ENCODE results near the gene ATP5IF1. TPM values are rescaled to one million over a fixed set of nuclear protein-coding genes. Genes with fewer than 3 reads are reported as not detected.

ATP5IF1 gene
- total RNA-seq, 1 donor from 2014 or later = 449 TPM

- intact Hi-C loops (cut with micrococcal nuclease) = no loop called here
- DNase-seq (peak; percentile 100), ATAC-seq (peak; percentile 97)
These were observed 23.5 kb downstream of the ATP5IF1 start, which contains the start of gene SESN2 for GRCh38 chr1:28259252-28259933. Gene SESN2, plus strand, starts transcription at chr1:28259518. Its CDS starts 330 bp downstream, at chr1:28259848.

- peak; percentile 75 for ATAC-seq
- intact Hi-C loops (cut with micrococcal nuclease) = no loop called here
- peak; percentile 85 for DNase-seq
These were observed 24.2 kb downstream of the ATP5IF1 start for GRCh38 chr1:28259934-28260802.

GRCh38 chr1:28260803-28261174 is 24.9 kb downstream of the ATP5IF1 start:
- intact Hi-C loops (cut with micrococcal nuclease) = no loop called here
- no peak for DNase-seq
- no peak for ATAC-seq

- no peak for DNase-seq
- intact Hi-C loops (cut with micrococcal nuclease) = no loop called here
- ATAC-seq = no peak
These were observed 29.0 kb downstream of the ATP5IF1 start for GRCh38 chr1:28264897-28265296.

GRCh38 chr1:28265577-28265976 is 29.7 kb downstream of the ATP5IF1 start:
- intact Hi-C loops (cut with micrococcal nuclease) = no loop called here
- ATAC-seq (no peak), DNase-seq (no peak)

GRCh38 chr1:28266920-28267322 is 31.0 kb downstream of the ATP5IF1 start:
- peak; percentile 47 for ATAC-seq
- no peak for DNase-seq
- intact Hi-C loops (cut with micrococcal nuclease) = no loop called here

GRCh38 chr1:28267633-28268032 is 31.7 kb downstream of the ATP5IF1 start:
- intact Hi-C loops (cut with micrococcal nuclease) = no loop called here
- ATAC-seq (peak; percentile 60), DNase-seq (no peak)

- DNase-seq (no peak), ATAC-seq (no peak)
- intact Hi-C loops (cut with micrococcal nuclease) = no loop called here
These were observed 33.6 kb downstream of the ATP5IF1 start for GRCh38 chr1:28269529-28269928.

GRCh38 chr1:28272215-28272852 is 36.4 kb downstream of the ATP5IF1 start:
- intact Hi-C loops (cut with micrococcal nuclease) = no loop called here
- ATAC-seq (no peak), DNase-seq (no peak)

- DNase-seq = no peak
- intact Hi-C loops (cut with micrococcal nuclease) = no loop called here
- no peak for ATAC-seq
These were observed 37.4 kb downstream of the ATP5IF1 start for GRCh38 chr1:28273216-28273860.

- no peak for ATAC-seq
- DNase-seq = no peak
- intact Hi-C loops (cut with micrococcal nuclease) = no loop called here
These were observed 42.8 kb downstream of the ATP5IF1 start for GRCh38 chr1:28278763-28279162.

- no peak for ATAC-seq
- no peak for DNase-seq
- intact Hi-C loops (cut with micrococcal nuclease) = no loop called here
These were observed 43.8 kb downstream of the ATP5IF1 start for GRCh38 chr1:28279721-28280120.

GRCh38 chr1:28280501-28280900 is 44.6 kb downstream of the ATP5IF1 start:
- ATAC-seq (peak; percentile 18), DNase-seq (no peak)
- intact Hi-C loops (cut with micrococcal nuclease) = no loop called here

GRCh38 chr1:28280977-28281381 is 45.1 kb downstream of the ATP5IF1 start:
- intact Hi-C loops (cut with micrococcal nuclease) = no loop called here
- DNase-seq = no peak
- ATAC-seq = peak; percentile 46

GRCh38 chr1:28281608-28282425 is 45.9 kb downstream of the ATP5IF1 start:
- intact Hi-C loops (cut with micrococcal nuclease) = no loop called here
- ATAC-seq = no peak
- no peak for DNase-seq

- no peak for DNase-seq
- peak; percentile 46 for ATAC-seq
- intact Hi-C loops (cut with micrococcal nuclease) = no loop called here
These were observed 46.8 kb downstream of the ATP5IF1 start for GRCh38 chr1:28282426-28283407.

GRCh38 chr1:28286111-28286510 is 50.2 kb downstream of the ATP5IF1 start:
- ATAC-seq (no peak), DNase-seq (no peak)
- intact Hi-C loops (cut with micrococcal nuclease) = no loop called here
